Lower leg skin (tissue), 4 donors: ENCODE results near the gene AOPEP. TPM values are rescaled to one million over a fixed set of nuclear protein-coding genes. Genes with fewer than 3 reads are reported as not detected.
A peak's percentile ranks its signal among the peaks of the same experiment; 100 is the strongest.
"Not testable (repeated sequence)": the region's sequence is repeated elsewhere in the genome, so short reads cannot be mapped to it uniquely, and the experiment has no call there.

Experiments used
- DNase-seq, 2 donors: peaks; one replicate each; pipeline ENCODE4 v3.0.0-alpha.2; 2019; ENCODE audit warnings: low spot score in 2 of 2
- H3K4me3 ChIP-seq: fragments of 200-600 bp; sonication (generic); 2 replicates; pipeline ENCODE4 v1.5.1; 2017; ENCODE audit warnings: mild to moderate bottlenecking, low read depth; ENCODE audit not compliant: poor library complexity, severe bottlenecking
- CTCF ChIP-seq, 3 donors: fragments of 450-650 bp; IDR thresholded peaks; one replicate each; pipeline ENCODE4 v1.5.1; 2016; ENCODE audit warnings: antibody characterized with exemption in 3 of 3, mild to moderate bottlenecking in 3 of 3, moderate library complexity in 2 of 3
- POLR2A ChIP-seq, 2 donors: fragments of 450-650 bp; IDR thresholded peaks; one replicate each; pipeline ENCODE4 v1.6.1; 2016 to 2017; ENCODE audit warnings: antibody characterized with exemption in 2 of 2, mild to moderate bottlenecking in 1 of 2, moderate library complexity in 1 of 2
- WGBS, 2 donors: methylation state at CpG; one replicate each; pipeline ENCODE4 v1.1.5; 2018; 5-methylcytosine and 5-hydroxymethylcytosine counted together
- intact Hi-C: fragments of 100-400 bp; cut with DNase I; formaldehyde crosslinking; loops from one replicate; pipeline ENCODE4 v1.15.0; 2023; ENCODE audit warnings: low total_unique reads
- total RNA-seq, 4 donors: library from RNA; depleted of rRNA; stranded (reverse); fragments of >200 nt; gene quantifications; one replicate each; pipeline ENCODE4 v1.1.0, GENCODE V29; 2016

The AOPEP gene
- total RNA-seq, 4 donors from 2014 or later: 66.3 to 136 (median 118) TPM

- DNase-seq: peak in 1 of 2 donors; percentile 57
- TF ChIP-seq POLR2A (IDR thresholded peaks at IDR 0.05): no peak
- TF ChIP-seq CTCF (IDR thresholded peaks at IDR 0.05): no peak
- H3K4me3 ChIP-seq: no peak overlapping the region
- intact Hi-C loops: no loop called here
- WGBS, 2 donors: 47 to 51% methylated on average over 8 of the region's 8 CpGs
These were observed 144.5 kb downstream of the AOPEP start for GRCh38 chr9:94870793-94871558.

DNA sequence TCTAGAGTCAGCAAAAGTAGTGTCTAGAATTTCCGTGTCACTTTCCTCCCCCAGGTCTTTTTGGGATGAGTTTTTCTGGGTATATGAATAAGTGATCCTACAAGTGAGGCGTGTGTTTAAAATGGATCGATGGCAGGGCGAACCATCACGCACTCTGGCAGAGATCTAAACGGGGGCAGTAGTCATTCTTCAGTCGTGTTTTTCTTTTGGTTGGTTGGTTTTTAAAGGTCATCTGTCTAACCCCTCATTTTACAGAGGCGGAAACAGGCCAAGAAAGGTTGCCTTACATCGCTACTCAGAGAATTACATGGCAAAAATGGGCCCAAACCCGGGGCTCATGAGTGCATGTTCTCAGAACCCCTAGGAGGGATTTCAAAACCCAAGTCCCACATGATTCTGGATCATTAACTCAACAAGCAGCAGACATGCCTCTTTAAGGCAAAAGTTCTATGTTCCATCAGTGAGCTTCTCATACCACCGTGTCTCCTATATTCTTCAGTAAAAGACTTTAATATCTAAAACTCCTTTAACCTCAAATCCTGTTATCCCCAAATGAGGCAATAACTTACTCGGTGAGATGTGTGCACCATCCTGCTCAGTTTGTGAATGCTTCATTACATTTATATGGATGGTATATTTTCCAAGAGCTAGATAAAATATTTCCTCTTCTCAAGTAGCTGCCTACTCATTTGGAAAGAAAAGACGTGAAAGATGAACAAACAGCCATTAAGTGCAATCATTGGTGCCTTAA lies 145.8 kb downstream of the AOPEP start:
- DNase-seq: no peak
- 90% methylated on average over 13 of the region's 13 CpGs for WGBS, 2 donors
- TF ChIP-seq POLR2A (IDR thresholded peaks at IDR 0.05): no peak
- intact Hi-C loops: no loop called here
- no peak overlapping the region for H3K4me3 ChIP-seq

GRCh38 chr9:94872891-94873511 lies 146.5 kb downstream of the AOPEP start:
- WGBS, 2 donors: 32 to 43% methylated on average over 3 of the region's 3 CpGs
- no peak for DNase-seq
- TF ChIP-seq CTCF (IDR thresholded peaks at IDR 0.05) (no peak), POLR2A (IDR thresholded peaks at IDR 0.05) (no peak)
- intact Hi-C loops: no loop called here
- no peak overlapping the region for H3K4me3 ChIP-seq

DNA sequence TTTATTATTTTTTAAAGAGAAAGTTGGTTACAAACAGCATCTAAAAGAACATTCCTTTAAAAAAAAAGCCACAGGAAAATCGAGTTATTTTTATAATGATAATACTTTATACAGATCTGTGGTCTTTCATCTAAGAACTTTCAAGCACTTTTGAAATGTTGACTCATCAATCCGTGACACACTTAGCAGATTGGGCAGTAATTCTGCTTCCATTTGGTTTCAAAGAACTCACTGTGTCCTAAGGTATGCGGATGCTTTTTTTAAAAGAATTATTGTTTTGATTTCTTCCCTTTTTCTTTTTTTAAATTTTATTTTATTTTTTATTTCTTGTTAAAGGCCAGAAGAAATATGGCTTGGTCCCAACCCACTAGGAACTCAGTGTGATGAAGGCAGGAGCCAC lies 147.8 kb downstream of the AOPEP start:
- intact Hi-C loops: no loop called here
- no peak for TF ChIP-seq POLR2A (IDR thresholded peaks at IDR 0.05)
- no peak for TF ChIP-seq CTCF (IDR thresholded peaks at IDR 0.05)
- WGBS, 2 donors: 29 to 33% methylated on average over 3 of the region's 3 CpGs
- no peak for DNase-seq
- H3K4me3 ChIP-seq: no peak overlapping the region

DNA sequence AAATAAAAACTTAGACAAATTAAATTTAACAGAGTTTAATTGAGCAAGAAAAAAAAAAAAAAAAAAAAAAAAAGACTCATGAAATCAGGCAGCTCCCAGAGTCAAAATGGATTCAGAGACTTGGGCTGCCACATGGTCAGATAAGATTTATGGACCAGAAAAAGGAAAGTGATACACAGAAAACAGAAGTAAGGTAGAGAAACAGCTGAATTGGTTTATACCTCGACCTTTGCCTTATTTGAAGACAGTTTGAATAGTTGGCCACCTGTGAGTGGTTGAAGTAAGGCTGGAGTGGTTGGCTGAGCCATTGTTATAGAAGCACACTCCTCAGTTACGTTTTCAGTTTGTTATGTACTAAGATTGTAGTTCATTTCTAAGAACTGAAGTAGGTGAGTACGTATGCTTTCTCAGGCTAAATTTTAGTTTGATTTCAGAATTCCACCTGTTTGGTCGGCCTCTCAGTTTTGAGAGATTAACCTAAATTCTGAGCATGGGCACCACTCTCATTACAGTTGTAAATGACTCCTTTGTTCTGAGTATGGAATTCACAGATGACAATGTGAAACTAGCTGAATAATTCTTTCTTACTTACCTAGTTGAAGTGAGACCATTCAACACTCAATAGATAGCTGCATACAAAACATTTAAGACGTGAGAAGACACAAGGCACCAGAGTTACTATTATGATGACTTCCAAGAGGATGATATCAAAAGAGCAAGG lies 149.0 kb downstream of the AOPEP start:
- TF ChIP-seq CTCF (IDR thresholded peaks at IDR 0.05): no peak
- TF ChIP-seq POLR2A (IDR thresholded peaks at IDR 0.05): no peak
- 90 to 92% methylated on average over 5 of the region's 5 CpGs for WGBS, 2 donors
- H3K4me3 ChIP-seq: no peak overlapping the region
- intact Hi-C loops: no loop called here
- no peak for DNase-seq

DNA sequence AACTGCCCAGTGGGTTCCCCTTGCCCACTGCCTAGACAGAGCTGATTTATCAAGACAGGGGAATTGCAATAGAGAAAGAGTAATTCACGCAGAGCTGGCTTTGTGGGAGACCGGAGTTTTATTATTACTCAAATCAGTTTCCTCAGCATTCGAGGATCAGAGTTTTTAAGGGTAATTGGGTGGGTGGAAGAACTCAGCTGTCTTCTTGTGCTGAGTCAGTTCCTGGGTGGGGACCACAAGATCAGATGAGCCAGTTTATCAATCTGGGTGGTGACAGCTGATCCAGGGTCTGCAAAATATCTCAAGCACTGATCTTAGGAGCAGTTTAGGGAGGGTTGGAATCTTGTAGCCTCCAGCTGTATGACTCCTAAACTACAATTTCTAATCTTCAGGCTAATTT lies 152.3 kb downstream of the AOPEP start:
- DNase-seq: peak in 1 of 2 donors; percentile 15
- WGBS, 2 donors: 30 to 41% methylated on average over 3 of the region's 3 CpGs
- H3K4me3 ChIP-seq, intact Hi-C loops: not testable (repeated sequence)
